GM19372 (cell line): ENCODE measurements around the gene BBS10.
"Not testable (repeated sequence)": the region's sequence is repeated elsewhere in the genome, so short reads cannot be mapped to it uniquely, and the experiment has no call there.

ENCODE experiments used
- ATAC-seq: cut with Tn5 transposase; IDR thresholded peaks from one replicate; pipeline ENCODE4 v1.9.1; 2021; ENCODE audit warnings: mild to moderate bottlenecking, low read depth, moderate library complexity; ENCODE audit not compliant: unreplicated experiment

BBS10 gene

GRCh38 chr12:76348079-76348901 lies at the start of gene BBS10:
Gene BBS10 (minus strand): TSS chr12:76348415. CDS start chr12:76348358, 57 bp downstream.
- ATAC-seq = peak; percentile 97

GRCh38 chr12:76391461-76391860 lies 43.2 kb upstream of the BBS10 start:
- ATAC-seq = no peak

- no peak for ATAC-seq
Observed at GRCh38 chr12:76387614-76388013, 39.4 kb upstream of the BBS10 start.

GRCh38 chr12:76384560-76384959 lies 36.3 kb upstream of the BBS10 start:
- ATAC-seq = no peak

- no peak for ATAC-seq
Observed at GRCh38 chr12:76383988-76384387, 35.8 kb upstream of the BBS10 start.

- ATAC-seq = no peak
Observed at GRCh38 chr12:76379261-76379660, 31.0 kb upstream of the BBS10 start.

- not testable (repeated sequence) for ATAC-seq
Observed at GRCh38 chr12:76376876-76377275, 28.7 kb upstream of the BBS10 start.

- no peak for ATAC-seq
Observed at GRCh38 chr12:76375939-76376338, 27.7 kb upstream of the BBS10 start.

GRCh38 chr12:76375470-76375869 lies 27.3 kb upstream of the BBS10 start:
- ATAC-seq = no peak

- no peak for ATAC-seq
Observed at GRCh38 chr12:76374386-76375020, 26.3 kb upstream of the BBS10 start.

- ATAC-seq = no peak
Observed at GRCh38 chr12:76368230-76368629, 20.0 kb upstream of the BBS10 start.

GRCh38 chr12:76366163-76366562 lies 17.9 kb upstream of the BBS10 start:
- no peak for ATAC-seq

- not testable (repeated sequence) for ATAC-seq
Observed at GRCh38 chr12:76364131-76364530, 15.9 kb upstream of the BBS10 start.

GRCh38 chr12:76360316-76360715 lies 12.1 kb upstream of the BBS10 start:
- no peak for ATAC-seq

GRCh38 chr12:76356071-76356470 lies 7.9 kb upstream of the BBS10 start:
- ATAC-seq = no peak

GRCh38 chr12:76346798-76347420 lies 1.3 kb downstream of the BBS10 start:
- ATAC-seq = no peak

- ATAC-seq = no peak
Observed at GRCh38 chr12:76346236-76346635, 2.0 kb downstream of the BBS10 start.

- no peak for ATAC-seq
Observed at GRCh38 chr12:76345569-76345968, 2.6 kb downstream of the BBS10 start.

GRCh38 chr12:76341436-76342030 lies 6.7 kb downstream of the BBS10 start:
- ATAC-seq = no peak

GRCh38 chr12:76340680-76341435 lies 7.4 kb downstream of the BBS10 start:
- ATAC-seq = no peak
